ENCODE results near the gene RAP1GAP2.
A peak's percentile ranks its signal among the peaks of the same experiment; 100 is the strongest.
"Not testable (repeated sequence)": the region's sequence is repeated elsewhere in the genome, so short reads cannot be mapped to it uniquely, and the experiment has no call there.

The RAP1GAP2 gene

DNA sequence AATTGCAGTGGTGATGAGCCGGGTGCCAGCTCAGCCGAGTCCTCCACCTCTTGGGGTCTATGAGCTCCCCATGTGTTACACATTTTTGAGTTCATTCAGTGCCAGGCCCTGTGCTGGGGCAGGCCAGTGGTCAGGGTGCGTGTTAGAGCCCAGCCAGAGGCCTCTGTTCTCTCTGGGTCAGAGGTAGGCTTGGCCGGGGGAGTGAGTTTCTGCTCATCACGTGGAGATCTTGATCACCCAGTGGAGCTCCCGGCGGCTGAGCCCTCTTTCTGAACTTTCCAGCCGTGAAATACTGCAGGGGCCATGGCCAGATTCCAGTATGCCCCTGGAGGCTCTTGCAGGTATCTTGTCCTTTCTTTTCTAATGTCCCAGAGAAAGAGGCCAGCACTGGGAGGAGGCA lies 93.0 kb downstream of the RAP1GAP2 start:
- no peak for DNase-seq

DNA sequence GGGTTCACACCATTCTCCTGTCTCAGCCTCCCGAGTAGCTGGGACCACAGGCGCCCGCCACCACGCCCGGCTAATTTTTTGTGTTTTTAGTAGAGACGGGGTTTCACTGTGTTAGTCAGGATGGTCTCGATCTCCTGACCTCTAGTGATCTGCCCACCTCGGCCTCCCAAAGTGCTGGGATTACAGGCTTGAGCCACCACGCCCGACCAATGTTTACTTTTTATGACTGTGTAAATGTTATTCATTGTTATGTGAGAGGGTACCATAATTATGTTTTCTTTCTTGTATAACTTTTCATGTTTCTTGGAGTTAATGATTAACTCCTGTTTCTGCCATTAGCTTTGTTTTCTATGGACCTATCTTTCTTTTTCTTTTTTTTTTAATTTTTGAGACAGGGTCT lies 94.5 kb downstream of the RAP1GAP2 start:
- not testable (repeated sequence) for DNase-seq

DNA sequence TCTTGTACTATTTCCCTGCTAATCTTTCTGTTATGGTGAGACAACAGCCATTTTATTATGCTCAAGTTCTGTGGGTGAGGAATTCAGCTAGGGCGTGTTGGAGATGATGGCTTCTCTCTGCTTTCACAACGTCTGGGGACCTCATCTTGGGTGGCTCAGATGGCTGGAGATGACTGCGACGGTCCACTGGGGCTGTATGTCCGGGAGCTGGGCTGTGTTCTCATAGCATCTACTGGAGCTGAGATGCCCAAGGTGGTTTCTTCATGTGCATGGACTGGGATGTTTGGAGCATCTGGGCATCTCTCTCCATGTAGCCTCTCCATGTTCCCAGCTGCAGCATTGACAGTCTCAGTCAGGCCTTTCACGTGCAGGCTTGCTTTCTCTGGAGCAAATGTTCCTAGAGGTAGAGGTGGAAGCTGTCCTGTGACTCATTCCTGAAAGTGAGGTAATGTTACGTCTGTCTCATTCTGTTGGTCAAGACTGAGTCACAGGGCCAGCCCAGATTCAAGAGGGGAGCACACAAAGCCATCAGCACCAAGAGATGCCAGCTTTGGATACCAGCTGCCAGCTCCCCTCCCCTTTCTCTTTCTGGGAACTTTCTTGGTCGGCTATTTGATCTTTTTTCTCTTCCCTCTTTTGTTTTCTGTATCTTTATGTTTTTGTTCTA lies 96.2 kb downstream of the RAP1GAP2 start:
- no peak for DNase-seq

DNA sequence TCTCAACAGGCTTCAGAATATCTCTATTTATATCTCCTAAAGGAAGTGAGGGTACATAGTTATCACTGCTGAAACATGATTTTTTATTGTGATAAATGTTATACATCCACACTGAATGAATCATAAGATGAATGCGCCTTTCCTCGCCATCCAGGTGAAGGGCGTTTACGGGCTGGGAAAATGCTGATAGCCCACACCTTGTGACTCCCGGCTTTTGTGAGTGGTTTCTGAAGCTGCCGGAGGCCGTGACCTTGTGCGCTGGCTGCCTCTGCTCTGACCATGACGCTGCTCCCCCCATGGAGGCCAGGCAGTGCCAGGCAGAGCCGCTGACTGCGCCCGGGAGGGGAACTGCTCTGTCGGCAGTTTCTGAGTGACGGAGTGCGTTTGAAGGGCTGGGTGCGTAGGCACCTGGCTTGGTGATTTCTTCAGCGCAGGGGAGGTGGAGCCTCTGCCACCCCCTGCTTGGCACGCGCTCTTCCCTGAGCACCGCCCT lies 97.2 kb downstream of the RAP1GAP2 start:
- no peak for DNase-seq

DNA sequence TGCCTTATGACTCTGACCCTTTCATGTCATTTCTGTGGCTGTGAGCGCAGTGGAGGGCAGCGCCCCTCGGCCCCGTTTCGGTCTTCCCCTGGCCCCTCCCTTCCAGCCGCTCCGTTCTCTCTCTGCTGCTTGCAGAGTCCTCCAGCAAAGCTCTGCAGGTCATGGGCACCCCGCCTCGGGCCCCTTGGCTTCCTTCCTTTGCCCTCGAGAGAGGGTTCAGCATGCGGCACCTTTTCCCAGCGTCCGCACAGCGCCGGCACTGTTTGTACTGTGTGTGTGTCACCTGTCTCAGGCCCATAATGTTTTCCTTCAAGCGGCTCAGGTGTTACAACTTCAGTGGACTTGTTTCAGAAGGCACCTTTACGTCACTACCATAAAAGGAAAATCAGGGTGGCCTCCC lies 98.5 kb downstream of the RAP1GAP2 start:
- DNase-seq = no peak

DNA sequence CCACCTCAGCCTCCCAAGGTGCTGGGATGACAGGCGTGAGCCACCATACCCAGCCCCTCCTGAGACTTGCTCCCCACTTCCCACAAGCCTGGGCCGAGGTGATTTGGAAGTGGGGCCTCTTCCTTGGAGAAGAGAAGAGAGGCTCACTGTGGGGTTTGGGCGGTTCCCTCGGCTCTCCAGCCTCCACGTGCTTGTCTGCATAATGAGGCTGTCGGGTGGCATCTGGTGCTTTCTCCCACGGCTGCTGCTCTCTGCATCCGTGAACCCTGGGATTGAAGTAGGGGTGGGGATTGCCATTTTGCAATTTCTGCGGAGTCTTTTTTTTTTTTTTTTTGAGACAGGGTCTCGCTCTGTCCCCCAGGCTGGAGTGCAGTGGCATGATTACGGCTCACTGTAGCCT lies 101.4 kb downstream of the RAP1GAP2 start:
- DNase-seq = no peak

DNA sequence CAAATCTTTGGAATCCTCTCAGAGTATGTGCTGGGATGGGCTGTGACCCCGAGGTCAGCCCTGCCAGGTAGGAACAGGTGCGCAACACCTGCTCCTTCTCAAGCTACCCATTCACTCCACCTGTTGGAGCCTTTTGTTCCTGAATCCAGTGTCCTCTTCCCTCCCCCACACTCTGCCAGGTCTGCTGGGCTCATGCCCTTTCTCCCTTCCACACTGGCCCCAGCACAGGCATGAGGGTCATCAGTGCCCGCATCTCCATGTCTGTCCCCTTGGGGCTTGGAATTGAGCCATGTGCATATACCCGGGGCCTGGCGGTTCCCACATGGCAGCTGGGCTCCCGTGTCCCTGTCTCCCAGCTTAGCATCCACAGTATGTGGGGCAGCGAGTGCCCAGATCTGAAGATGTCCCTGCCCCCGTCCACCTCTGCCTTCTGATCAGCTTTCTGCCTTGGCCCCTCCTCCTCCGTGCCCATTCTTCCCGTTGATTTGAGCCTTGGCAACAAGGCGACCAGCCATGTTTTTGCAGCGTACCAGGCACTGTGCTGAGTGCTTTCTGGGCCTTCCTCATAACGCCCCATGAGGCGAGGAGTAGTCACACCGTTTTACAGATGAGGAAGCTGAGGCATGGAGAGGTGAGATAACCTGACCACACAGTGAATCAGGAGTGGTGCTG lies 102.2 kb downstream of the RAP1GAP2 start:
- peak in 1 of 2 experiments; percentile 50 for DNase-seq

DNA sequence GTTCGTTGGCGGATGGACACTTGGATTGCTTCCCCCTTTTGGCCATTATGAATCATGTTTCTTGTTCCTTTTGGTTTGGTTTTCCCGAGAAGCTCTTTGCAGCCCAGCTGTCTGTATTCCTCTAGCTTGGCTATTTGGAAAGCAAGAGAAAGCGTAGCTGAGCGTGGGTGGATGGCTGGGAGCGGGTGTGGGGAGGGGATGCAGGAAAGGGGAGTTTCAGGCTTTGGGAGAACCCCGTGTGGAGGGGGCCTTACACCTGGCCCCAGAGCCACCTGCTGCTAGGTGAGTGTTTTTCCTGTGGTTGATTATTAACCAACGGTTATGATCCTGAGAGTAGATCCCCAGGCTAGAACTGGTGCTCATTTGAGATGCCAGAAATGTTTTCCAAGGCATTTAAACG lies 103.7 kb downstream of the RAP1GAP2 start:
- peak; percentile 65 to 85 for DNase-seq

DNA sequence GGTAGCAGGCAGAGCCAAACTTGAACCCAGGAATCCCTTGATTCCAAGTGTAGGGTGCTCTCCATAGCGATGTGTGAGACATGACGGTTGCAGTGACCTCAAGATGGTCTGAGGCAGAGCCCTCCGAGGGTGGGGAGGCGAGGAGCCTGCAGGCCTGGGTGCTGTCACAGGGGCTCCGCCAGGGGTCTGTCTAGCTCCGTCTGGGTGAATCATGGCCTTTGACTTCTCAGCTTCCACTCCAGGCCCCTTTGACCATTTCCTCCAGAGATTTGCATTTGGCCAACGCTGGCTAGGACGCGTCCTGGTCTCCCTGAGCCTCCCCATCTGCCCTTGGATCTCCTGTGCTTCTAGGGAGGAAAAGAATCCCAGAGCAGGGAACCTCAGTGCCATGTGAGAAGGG lies 104.6 kb downstream of the RAP1GAP2 start:
- DNase-seq = no peak

DNA sequence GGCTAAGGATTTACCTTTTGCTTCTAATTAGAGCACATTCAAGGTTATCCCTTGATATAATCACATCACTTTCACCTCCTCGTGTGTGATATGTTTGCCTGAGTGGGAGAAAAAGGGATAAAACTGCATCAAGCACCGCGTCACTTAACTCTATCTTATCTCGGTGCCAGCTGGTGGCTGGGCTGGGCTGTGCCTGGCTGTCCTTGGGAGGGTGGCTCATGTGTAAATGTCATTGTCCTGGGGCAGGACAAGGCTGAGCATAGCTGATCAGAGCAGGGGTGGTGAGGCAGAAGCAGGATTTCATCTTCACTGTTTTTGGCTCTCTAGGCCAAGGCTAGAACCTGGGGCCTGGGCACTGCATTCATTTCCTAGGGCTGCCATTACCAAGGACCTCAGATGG lies 105.3 kb downstream of the RAP1GAP2 start:
- DNase-seq = no peak

DNA sequence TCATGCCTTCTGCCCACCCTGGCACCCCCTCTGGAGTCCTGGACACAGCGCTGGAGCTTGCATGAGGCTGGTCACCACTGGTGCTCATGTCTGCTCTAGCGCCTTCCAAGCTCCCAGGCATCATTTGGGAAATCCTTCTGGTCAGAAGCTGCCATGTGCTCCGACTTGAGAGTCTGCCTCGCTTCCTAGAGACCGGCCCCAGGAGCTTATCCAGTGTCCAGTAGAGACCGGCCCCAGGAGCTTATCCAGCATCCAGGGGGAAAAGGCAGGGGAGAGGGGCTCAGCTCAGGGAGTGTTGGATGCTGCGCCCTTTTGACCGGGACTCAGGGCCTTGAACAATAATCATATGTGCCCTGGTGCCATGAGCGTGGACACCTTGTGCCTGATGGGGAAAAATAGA lies 106.3 kb downstream of the RAP1GAP2 start:
- DNase-seq = no peak

DNA sequence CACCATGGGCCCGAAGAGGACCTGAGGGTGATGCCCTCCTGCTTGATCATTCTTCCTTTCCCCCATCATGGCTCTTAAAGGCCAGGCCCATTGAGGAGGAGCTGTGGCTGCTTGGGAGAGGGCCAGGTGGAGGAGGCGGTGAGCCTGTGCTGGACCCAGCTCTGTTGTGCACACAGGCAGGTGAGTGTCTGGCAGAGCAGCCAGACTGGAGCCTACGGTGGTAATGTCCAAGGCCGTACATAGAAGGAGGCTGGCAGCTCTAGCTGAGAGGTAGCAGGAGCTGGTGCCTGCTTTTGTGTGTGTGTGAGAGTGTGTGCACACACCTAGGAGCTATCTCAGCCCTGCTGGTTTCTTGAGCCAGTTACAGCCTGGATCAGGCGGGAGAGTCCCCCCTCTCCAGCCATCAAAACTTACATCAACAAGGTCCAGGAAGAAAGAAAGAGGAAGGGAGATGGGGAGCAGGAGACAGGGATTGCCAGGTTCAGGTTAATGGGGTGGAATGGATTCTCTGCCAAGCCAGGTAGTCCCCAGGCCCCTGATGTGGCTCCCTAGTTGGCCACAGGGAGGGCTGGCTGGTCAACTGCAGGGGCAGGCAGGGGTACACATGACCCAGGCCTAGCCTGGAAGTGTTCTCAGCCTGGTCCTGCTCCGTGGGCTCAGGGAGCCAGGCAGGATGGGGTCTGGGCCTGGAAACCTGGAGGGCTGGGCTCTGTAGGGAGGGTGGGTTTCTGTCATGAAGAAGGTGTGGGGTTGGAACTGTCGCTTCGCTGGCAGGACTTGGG lies 107.1 kb downstream of the RAP1GAP2 start:
- DNase-seq = peak in 1 of 2 experiments; percentile 49

DNA sequence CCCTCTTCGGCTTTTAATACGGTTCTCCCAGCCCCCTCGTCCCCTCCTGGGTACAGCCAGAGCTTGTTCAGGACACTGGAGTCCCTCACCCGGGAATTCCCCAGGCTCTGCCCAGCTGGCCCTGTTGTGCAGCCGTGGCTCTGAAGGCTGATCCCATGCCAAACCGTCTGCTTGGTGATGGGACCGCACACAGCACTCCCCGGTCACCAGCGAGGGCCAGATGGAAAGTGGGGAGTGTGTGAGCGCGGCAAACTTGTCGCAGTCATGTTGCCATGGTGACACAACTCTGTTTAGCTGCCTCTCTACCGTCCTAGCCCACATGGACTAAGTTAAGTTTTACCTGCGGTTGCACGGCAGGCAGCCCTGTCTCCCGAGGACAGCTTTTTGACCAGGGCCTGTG lies 107.9 kb downstream of the RAP1GAP2 start:
- DNase-seq = peak; percentile 28 to 62

DNA sequence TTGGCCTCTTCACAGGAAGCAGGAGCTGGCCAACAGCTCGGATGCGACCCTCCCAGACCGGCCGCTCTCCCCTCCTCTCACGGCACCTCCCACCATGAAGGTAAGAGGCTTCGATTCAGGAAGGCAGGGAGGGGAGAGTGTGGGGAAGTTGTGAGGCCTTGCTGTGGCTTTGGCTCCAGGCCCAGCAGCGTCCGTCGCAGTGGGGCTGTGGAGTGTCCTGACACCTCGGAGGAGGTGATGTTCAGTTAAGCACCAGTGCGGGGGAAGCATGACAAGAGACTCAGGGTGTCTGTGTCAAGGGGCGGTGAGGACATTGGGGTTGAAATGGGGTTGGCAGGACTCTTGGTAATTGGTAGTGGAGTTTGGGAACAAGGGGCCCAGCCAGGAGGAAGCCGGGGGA lies 109.0 kb downstream of the RAP1GAP2 start:
- DNase-seq = no peak

DNA sequence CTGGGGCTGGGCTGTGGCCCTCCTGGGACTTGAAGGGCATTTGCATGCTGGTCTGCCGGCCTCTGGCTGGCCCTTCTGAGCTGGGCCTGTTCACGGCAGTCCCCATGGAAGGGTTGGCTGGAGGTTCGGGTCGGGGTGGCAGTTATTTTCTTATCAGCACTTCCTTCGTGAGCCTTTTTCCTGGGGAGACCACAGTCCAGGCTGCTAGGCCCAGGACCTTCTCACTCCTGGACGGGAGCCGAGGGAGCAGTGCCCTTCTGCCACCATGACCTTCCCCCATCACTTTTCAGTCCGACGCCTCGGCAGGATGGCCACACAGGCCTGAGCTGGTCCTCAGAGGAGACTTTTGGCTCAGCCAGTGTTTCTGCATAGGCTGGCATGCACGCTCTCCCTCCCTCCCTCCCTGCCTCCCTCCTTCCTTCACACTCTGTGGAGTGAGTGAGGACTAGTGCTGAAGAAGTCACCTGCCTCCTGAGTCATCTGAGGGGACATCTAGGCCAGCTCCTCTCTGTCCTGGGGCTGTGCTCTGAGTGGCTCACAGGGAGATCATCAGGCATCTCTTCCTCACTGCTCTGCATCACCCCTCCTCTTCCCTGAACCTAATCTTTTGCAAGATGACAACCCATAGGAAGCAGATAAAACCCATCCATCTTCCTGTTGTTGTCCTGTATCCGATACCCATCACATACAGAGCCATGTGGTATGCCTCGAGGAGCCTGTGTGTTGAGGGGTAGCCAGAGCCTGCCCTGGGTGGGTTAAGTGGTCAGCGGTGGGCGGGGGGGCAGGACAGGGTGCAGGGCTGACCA lies 109.7 kb downstream of the RAP1GAP2 start:
- DNase-seq = peak in 1 of 2 experiments; percentile 46

DNA sequence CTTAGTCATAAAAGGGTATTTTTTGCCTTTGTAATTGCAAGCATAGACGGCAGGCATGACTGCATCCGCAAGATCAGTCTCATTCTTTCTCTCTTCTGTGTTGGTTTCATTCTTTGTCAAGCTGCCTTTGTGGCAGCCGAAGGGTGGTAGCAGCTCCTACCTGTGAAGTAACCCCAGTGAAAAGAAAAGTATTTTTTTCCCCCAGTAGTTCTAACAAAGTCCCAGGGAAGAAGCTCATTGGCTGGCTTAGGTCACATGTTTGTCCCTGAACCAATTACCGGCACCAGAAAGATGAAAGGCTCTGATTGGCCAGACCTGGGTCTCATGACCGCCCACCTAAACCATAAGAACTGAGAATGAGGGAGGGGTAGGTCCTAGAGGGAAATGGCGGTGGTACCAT lies 110.7 kb downstream of the RAP1GAP2 start:
- DNase-seq = no peak

DNA sequence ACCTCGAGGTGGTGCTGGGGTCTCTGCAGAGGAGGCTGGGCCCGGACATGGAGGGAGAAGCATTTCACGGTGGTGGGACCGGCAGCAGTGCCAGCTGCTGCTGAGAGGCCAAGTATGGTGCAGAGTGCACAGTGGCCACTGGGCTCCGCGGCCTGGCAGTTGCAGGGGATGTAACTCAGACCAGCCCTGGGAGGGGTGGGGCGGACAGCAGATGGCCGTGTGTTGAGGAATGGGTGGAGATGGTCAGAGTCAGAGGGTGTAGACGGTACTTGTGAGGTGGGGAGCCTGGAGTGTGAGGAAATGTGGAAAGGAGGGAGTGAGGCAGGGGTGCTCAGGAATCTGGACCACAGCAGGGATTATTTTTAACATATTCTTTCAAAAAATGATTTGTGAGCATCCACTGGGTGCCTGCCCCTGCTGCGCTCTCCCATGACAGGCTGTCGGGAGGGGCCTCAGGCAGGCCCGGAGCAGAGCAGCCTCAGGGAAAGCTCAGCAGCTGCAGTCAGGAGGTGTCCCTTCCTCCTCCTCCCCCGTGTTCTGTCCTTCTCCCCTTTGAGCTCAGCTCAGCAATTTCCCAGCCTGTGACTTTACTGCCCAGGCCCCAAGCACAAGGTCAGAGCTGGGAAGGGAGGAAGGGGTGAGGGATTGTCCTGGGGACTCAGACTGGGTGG lies 113.1 kb downstream of the RAP1GAP2 start:
- DNase-seq = no peak

DNA sequence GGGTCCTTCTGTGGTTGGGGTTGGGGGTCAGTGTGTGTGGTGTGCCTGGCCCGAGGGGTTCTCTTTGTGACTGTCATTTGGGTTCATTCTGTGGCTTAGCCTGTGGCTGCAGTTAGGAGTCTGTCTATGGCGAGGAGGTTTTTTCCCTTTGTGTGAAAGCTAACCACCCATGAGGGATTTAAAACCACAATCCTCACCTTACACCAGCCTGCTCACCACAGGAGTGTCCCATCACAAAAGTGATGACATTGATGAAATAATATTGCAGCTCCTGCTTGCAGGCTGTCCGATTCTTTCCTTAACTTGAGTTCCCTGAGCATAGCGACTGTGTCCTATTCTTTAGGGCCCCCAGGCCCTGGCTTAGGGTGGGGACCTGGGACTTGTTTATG lies 113.6 kb downstream of the RAP1GAP2 start:
- DNase-seq = no peak

DNA sequence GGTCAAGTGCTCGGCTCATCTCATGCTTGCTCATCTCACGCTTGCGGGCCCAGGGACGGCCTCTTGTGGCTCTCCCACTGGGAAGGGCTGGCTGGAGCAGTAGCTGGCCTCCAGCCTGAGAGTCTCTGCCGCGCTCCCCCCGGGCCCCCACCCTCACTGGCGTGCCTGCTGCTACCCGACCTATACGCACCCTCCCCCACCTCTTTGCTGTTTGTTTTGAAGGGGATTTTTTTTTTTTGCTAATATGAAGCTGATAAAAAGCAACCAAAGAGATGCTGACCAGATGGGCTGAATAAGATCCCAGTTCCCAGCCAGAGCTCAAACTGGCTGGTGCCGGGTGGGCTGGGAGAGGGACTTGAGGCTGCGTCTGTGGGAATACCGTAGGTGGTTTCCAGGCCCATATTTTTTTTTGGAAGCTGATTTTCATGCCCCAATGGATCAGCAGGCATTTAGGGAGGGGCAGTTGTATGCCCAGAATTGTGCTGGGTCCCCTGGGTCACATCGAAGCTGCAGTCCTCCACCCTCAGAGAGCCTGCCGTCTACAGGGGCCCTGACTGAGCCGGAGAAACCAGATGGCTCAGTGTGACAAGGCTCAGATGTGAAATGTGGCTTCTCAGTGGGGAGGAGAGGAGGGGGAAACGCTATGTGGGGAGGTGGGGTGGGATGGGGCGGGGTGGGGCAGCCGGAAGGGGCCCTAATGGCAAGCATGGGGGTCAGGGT lies 115.0 kb downstream of the RAP1GAP2 start:
- no peak for DNase-seq

DNA sequence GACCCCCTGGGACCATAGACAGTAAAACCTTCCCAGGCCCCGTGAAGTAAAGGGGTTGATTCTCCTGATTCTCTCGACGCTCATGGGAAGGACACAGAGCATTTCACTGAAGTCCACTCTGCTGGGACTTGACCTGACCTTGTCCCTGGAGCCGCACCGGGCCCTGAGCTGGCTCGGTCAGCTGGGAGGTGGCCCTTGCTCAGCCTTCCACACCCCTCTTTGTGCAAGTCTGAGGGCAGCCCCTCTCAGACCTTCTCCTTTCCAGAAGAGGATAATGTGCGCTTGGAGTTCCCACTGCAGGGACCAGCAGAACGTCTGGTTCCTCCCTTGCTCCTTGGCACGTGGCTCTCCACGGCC lies 115.5 kb downstream of the RAP1GAP2 start:
- DNase-seq = no peak

DNA sequence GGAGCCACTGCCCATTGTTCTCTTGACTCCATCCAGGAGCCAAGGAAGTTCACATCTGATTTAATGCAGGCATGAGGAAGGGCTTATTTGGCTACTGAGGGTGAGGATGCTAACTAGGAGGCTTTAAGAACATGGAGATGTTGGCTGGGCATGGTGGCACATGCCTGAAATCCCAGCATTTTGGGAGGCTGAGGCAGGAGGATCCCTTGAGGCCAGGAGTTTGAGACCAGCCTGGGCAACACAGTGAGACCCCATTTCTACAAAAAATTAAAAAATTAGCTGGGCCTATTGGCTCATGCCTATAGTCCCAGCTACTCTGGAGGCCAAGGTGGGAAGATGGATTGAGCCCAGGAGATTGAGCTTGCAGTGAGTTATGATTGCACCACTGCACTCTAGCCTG lies 116.5 kb downstream of the RAP1GAP2 start:
- no peak for DNase-seq

DNA sequence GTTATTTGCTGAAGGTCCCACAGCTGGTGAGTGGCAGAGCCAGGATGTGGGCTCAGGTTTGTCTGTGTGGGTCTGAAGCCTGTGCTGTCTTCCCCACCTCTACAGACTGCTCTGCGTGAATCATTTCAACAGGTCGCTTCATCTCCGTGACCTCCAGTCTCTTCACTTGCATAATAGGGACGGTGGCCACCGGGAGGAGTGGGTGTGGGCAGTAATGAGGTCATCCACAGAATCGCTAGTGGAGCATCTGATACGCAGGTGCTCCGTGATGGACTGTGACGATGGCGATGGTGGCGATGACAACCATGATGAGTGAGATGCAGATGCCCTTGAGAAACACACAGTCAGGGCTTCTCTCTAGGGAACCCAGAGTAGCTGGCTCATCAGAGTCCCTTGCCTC lies 120.2 kb downstream of the RAP1GAP2 start:
- DNase-seq = no peak
